Esophagus mucosa (tissue), 1 donor: ENCODE data around the gene WDR12. TPM values are rescaled to one million over a fixed set of nuclear protein-coding genes. Genes with fewer than 3 reads are reported as not detected.

Experiments
- total RNA-seq: library from RNA; stranded (reverse); gene quantifications from one replicate; pipeline ENCODE4 v1.2.4, GENCODE V29; 2023
- donor health status: DM: yes; HTN: yes; CAD: no.

The WDR12 gene
- total RNA-seq, 1 donor from 2014 or later = 39.6 TPM

Other genes starting within 250 kb of the WDR12 start
- gene ICA1L, start 39.9 kb downstream of the WDR12 start, total RNA-seq = 1.5 TPM
- gene CARF, start 602 bp upstream of the WDR12 start, total RNA-seq = 6.6 TPM
- 16.4 TPM for gene NBEAL1, start 103.2 kb upstream of the WDR12 start, total RNA-seq